ENCODE measurements around the gene RALB. TPM values are rescaled to one million over a fixed set of nuclear protein-coding genes. Genes with fewer than 3 reads are reported as not detected.

The RALB gene
- polyA plus RNA-seq, 1 donor (not counting 4 experiments of a cell fraction or from before 2014, with no cell fraction given), result 80.8 TPM

DNA sequence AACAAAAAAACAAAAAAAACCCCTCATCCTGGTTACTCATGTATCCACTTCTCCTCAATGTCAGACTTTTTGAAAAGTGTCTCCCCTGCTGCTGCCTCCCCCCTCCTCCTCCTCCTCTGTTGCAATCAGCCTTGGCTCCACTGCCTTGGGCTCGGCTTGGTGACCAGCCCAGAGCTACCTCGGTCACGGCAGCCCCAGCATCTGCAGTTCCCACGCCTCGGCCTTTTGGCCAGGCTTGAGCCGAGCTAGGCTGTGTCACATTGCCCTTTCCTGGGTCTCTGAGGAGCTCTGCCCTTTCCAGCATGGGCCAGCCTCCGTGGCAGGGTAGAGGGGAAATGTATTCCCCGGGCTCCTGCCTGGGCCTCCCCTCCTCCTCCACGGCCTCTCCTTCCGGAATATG, 70.6 kb downstream of the RALB start:
- Histone ChIP-seq H3K9ac (ENCODE audit: control insufficient read depth, extremely low read depth, insufficient read depth, low read length) (no peak overlapping the region), H3K36me3 (ENCODE audit: control insufficient read depth in 2 of 2, extremely low read depth in 1 of 2, insufficient read depth in 2 of 2, low read length in 2 of 2) (no peaks in the 10 kb centered on the region), H3K4me2 (ENCODE audit: control insufficient read depth, extremely low read depth, insufficient read depth, low read depth, low read length) (no peak overlapping the region), H3K9me3 (ENCODE audit: control insufficient read depth, low read depth, low read length) (no peaks in the 10 kb centered on the region), H4K20me1 (ENCODE audit: control insufficient read depth, extremely low read depth, insufficient read depth, low read length) (peaks cover 2% of the 10 kb centered on the region), H3K79me2 (ENCODE audit: control insufficient read depth, insufficient read depth, low read length) (no peaks in the 10 kb centered on the region), H3K9me1 (ENCODE audit: control insufficient read depth, extremely low read depth, insufficient read depth, low read length) (no peaks in the 10 kb centered on the region), H3K4me3 (ENCODE audit: control insufficient read depth in 2 of 3, extremely low read depth in 1 of 3, insufficient read depth in 2 of 3, low read depth in 1 of 3, low read length in 3 of 3) (no peak overlapping the region), H2AFZ (ENCODE audit: control insufficient read depth, low read length) (no peak overlapping the region), H3K27ac (ENCODE audit: control insufficient read depth, insufficient read depth, low read length) (no peak overlapping the region), H3K27me3 (ENCODE audit: control insufficient read depth, extremely low read depth, insufficient read depth, low read length) (peaks cover 12% of the 10 kb centered on the region), H3K4me1 (ENCODE audit: control insufficient read depth, extremely low read depth, insufficient read depth, low read length) (peaks cover 8% of the 10 kb centered on the region)
- FAIRE-seq, result no peak
- dilution Hi-C loops (cut with MboI; ENCODE audit: extremely low pct_ligation_motif_present, low sequenced_read_pairs), result no loop called here
- TF ChIP-seq, protein P1, sequence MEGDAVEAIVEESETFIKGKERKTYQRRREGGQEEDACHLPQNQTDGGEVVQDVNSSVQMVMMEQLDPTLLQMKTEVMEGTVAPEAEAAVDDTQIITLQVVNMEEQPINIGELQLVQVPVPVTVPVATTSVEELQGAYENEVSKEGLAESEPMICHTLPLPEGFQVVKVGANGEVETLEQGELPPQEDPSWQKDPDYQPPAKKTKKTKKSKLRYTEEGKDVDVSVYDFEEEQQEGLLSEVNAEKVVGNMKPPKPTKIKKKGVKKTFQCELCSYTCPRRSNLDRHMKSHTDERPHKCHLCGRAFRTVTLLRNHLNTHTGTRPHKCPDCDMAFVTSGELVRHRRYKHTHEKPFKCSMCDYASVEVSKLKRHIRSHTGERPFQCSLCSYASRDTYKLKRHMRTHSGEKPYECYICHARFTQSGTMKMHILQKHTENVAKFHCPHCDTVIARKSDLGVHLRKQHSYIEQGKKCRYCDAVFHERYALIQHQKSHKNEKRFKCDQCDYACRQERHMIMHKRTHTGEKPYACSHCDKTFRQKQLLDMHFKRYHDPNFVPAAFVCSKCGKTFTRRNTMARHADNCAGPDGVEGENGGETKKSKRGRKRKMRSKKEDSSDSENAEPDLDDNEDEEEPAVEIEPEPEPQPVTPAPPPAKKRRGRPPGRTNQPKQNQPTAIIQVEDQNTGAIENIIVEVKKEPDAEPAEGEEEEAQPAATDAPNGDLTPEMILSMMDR (optimal IDR thresholded peaks at IDR 0.05 in 1 of 3, IDR thresholded peaks at IDR 0.05 in 1 of 3, conservative IDR thresholded peaks at IDR 0.05 in 1 of 3; ENCODE audit: extremely low read depth in 1 of 3, insufficient read depth in 2 of 3, low read length in 3 of 3), result no peak
- no peak for TF ChIP-seq EZH2 (IDR thresholded peaks at IDR 0.05; ENCODE audit: low read length)
- no peak for DNase-seq (ENCODE audit: low read depth, low spot score)

DNA sequence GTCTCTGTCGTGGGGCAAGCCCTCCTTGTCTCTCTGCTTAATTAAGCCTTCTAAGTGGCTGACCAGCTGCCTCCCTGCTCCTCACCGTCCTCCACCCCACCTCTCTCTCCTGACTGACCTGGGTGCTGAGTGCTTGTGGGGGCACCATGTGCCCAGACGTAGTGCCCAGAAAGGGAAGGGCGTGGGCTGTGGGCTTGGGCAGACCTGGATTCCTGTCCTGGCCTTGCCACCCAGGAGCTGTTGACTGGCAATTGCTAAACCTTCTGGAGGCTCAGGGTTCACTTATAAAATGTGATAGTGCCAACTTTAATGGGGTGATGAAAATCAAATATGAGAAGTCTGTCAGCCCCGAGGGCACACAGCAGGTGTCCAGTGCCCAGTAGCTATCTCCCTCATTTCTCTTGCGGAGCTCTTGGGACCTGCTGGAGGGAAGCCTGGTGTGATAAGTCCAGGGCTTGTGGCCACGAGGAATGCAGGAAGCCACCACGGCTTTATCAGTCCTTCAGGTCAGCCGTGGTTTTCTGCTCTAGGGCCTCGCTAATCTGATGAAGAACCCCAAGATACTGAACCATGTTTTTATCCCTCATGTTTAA, 71.3 kb downstream of the RALB start:
- Histone ChIP-seq H3K4me3 (ENCODE audit: control insufficient read depth in 2 of 3, extremely low read depth in 1 of 3, insufficient read depth in 2 of 3, low read depth in 1 of 3, low read length in 3 of 3) (no peak overlapping the region), H3K36me3 (ENCODE audit: control insufficient read depth in 2 of 2, extremely low read depth in 1 of 2, insufficient read depth in 2 of 2, low read length in 2 of 2) (no peaks in the 10 kb centered on the region), H3K27me3 (ENCODE audit: control insufficient read depth, extremely low read depth, insufficient read depth, low read length) (peaks cover 12% of the 10 kb centered on the region), H3K27ac (ENCODE audit: control insufficient read depth, insufficient read depth, low read length) (no peak overlapping the region), H3K9me1 (ENCODE audit: control insufficient read depth, extremely low read depth, insufficient read depth, low read length) (no peaks in the 10 kb centered on the region), H3K4me1 (ENCODE audit: control insufficient read depth, extremely low read depth, insufficient read depth, low read length) (peaks cover 7% of the 10 kb centered on the region), H4K20me1 (ENCODE audit: control insufficient read depth, extremely low read depth, insufficient read depth, low read length) (peaks cover 2% of the 10 kb centered on the region), H2AFZ (ENCODE audit: control insufficient read depth, low read length) (no peak overlapping the region), H3K4me2 (ENCODE audit: control insufficient read depth, extremely low read depth, insufficient read depth, low read depth, low read length) (no peak overlapping the region), H3K79me2 (ENCODE audit: control insufficient read depth, insufficient read depth, low read length) (no peaks in the 10 kb centered on the region), H3K9ac (ENCODE audit: control insufficient read depth, extremely low read depth, insufficient read depth, low read length) (no peak overlapping the region), H3K9me3 (ENCODE audit: control insufficient read depth, low read depth, low read length) (no peaks in the 10 kb centered on the region)
- TF ChIP-seq, protein P1 (optimal IDR thresholded peaks at IDR 0.05 in 1 of 3, IDR thresholded peaks at IDR 0.05 in 1 of 3, conservative IDR thresholded peaks at IDR 0.05 in 1 of 3; ENCODE audit: extremely low read depth in 1 of 3, insufficient read depth in 2 of 3, low read length in 3 of 3), result no peak
- TF ChIP-seq EZH2 (IDR thresholded peaks at IDR 0.05; ENCODE audit: low read length), result no peak
- DNase-seq (ENCODE audit: low read depth, low spot score), result no peak
- no peak for FAIRE-seq
- dilution Hi-C loops (cut with MboI; ENCODE audit: extremely low pct_ligation_motif_present, low sequenced_read_pairs), result no loop called here
